NCI-H748 (cell line): ENCODE measurements around the gene ACAA1.
"Not testable (repeated sequence)": the region's sequence is repeated elsewhere in the genome, so short reads cannot be mapped to it uniquely, and the experiment has no call there.

Experiments used
- DNase-seq: peaks from one replicate; lab custom pipeline; 2025; ENCODE audit not compliant: unreplicated experiment; lab: John Stamatoyannopoulos, UW

Gene ACAA1

GRCh38 chr3:38136777-38137614 lies at the start of gene ACAA1:
Gene ACAA1, minus strand, starts transcription at chr3:38137127. Its CDS starts 92 bp downstream, at chr3:38137035.
- peak; percentile 97 for DNase-seq

GRCh38 chr3:38177181-38177580 lies 40.3 kb upstream of the ACAA1 start:
- no peak for DNase-seq

- DNase-seq, result no peak
Measured at GRCh38 chr3:38173834-38174418, 37.0 kb upstream of the ACAA1 start.

GRCh38 chr3:38171622-38172021 lies 34.7 kb upstream of the ACAA1 start:
- DNase-seq, result no peak

DNA sequence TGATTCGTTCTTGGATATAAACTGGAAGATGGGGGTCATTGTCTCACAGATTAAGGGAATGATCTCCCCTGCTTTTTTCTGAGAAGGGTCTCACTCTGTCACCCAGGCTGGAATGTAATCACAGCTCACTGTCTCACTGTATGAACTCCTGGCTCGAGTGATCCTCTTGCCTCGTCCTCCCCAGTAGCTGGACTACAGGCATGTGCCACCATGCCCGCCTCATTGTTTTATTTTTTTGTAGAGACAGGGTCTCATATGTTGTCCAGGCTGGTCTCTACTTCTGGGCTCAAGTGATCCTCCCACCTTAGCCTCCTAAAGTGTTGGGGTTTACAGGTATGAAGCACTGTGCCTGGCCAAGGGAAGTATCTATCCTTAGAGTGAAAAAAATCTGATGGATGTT lies 33.8 kb upstream of the ACAA1 start:
- DNase-seq, result no peak

- DNase-seq, result no peak
Measured at GRCh38 chr3:38169027-38169317, 32.0 kb upstream of the ACAA1 start.

GRCh38 chr3:38168151-38169026 lies 31.5 kb upstream of the ACAA1 start:
- no peak for DNase-seq

GRCh38 chr3:38167591-38167990 lies 30.7 kb upstream of the ACAA1 start:
- no peak for DNase-seq

GRCh38 chr3:38165722-38166387 lies 28.9 kb upstream of the ACAA1 start:
- DNase-seq, result peak; percentile 60

GRCh38 chr3:38164952-38165721 lies 28.2 kb upstream of the ACAA1 start, which contains the start of gene OXSR1:
Gene OXSR1, plus strand, starts transcription at chr3:38165537. Its CDS starts 340 bp downstream, at chr3:38165877.
- peak; percentile 99 for DNase-seq

GRCh38 chr3:38164643-38164951 lies 27.7 kb upstream of the ACAA1 start:
- DNase-seq, result no peak

DNA sequence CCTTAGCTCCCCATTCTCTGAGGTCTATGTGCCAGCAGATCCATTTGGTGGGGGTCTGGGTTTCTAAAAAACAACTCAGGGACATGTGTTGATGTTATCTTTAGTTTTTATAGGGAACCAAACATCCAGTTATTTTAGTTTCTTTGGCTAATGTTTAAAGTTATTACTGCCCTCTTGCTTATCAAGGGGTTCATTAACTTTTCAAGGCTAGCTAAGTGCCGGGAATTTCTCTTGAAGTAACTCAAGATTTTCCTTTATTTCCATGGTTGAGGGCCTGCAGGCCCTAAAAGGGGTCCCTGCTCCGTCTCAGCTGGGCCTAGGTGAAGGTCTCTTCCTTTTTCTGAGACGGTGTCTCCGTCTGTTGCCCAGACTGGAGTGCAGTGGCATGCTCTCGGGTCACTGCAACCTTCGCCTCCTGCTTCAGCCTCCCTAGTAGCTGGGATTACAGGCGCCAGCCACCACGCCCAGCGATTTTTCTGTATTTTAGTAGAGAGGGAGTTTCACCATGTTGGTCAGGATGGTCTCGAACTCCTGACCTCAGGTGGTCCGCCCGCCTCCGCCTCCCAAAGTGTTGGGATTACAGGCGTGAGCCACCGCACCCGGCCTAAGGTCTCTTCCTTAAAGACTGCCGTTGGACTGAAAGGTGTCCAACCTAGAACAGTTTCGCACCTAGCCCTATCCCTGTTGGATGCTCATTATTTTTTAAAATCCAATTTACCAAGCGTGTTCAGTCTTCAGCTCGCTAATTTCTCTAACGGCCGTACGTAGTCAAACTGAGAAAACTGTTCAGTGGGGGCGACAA lies 27.1 kb upstream of the ACAA1 start:
- no peak for DNase-seq

DNA sequence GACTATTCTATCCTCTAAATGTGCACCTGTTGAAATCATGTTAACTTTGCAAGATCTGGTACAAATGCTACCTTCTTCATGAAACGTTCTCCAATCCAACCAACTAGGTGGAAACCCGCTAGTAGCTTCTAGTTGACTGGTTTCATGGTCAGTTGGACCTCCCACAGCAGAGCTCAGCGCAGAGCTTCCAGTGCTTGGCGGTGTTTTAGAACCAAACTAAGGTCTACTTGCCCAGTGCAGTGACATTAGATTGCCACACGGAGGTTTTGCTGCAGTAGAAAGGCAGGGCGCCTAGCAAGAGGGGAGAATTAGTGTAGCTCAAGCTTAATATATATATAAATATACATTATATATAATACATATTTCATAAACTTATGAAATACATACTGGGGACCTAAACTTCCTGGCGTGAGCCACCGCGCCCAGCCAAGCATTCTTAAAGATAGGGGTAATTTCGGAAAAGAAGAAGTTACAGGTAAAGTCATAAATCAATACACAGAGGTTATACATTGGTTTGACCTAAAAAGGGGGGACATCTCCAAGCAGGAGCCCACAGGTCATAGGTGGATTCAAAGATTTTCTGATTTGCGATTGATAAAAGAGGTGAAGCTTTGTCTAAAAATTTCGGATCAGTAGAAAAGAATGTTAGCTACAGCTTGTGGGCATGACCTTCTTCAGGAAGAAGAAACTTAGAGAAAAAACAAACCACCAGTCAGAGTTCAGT lies 26.4 kb upstream of the ACAA1 start:
- DNase-seq, result no peak

DNA sequence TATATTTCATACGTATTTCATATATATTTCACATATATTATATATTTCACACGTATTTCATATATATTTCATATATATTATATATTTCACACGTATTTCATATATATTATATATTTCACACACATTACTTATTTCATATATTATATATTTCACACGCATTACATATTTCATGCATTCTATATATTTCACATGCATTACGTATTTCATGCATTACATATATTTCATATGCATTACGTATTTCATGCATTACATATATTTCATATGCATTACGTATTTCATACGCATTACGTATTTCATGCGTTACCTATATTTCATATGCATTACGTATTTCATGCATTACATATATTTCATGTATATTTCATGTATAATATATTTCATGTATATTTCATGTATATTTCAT lies 23.8 kb upstream of the ACAA1 start:
- not testable (repeated sequence) for DNase-seq

DNA sequence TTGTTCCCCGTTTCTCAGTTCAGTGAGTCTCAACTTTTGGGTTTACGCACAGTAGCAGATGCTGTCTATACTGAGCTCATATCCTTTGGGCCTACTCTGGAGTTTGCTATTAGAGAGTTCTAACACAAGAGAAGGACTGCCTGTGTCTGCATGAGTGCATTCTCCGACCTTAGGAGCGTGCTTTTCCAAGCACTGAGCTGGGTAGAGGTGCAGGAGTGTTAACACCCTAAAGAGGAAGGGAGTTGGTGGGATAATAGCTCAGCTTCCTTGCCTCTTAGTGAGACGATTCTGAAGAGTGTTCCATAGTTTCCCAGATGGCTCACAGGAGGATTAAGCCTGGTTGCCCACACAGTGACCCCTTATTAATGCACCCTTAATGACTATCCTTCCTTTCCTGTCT lies 21.5 kb upstream of the ACAA1 start:
- DNase-seq, result no peak

DNA sequence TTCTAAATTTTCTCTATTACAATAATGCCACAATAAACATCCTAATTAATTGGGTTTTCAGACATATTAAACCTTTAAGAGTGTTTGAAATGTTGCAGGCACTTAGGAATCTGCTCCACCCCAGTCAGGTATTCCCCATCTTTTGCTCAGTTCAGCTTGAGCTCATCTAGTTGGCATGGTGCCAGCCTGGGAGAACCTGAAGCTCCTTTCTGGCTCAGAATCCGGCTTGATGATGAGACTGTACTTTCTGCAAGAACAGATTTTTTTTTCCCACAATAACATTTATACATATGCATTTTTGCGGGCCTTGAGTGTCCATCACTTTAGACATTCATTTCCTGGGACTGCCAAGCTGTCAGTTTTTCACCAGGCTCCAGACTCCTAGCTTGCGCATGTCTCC lies 20.7 kb upstream of the ACAA1 start:
- DNase-seq, result peak; percentile 17

DNA sequence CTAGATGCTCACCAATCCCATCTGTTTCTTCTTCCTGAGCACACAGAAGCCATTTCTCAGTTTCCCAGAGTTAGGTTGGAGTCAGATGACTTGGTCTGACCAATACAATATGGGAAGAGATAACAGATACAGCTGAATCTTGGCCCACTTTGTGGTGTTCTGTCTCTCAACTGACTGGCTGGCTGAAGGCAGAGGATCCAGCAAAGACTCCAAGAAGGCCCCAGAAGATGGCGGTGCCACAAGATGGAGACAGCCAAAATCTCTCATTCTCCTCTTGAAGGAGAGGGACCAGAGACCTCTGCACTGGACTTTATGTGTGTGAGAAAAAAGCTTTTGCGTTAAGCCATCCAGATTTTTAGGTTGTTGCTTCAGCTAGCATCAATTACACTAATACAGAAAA lies 20.2 kb upstream of the ACAA1 start:
- DNase-seq, result no peak

- no peak for DNase-seq
Measured at GRCh38 chr3:38155825-38156224, 18.9 kb upstream of the ACAA1 start.

DNA sequence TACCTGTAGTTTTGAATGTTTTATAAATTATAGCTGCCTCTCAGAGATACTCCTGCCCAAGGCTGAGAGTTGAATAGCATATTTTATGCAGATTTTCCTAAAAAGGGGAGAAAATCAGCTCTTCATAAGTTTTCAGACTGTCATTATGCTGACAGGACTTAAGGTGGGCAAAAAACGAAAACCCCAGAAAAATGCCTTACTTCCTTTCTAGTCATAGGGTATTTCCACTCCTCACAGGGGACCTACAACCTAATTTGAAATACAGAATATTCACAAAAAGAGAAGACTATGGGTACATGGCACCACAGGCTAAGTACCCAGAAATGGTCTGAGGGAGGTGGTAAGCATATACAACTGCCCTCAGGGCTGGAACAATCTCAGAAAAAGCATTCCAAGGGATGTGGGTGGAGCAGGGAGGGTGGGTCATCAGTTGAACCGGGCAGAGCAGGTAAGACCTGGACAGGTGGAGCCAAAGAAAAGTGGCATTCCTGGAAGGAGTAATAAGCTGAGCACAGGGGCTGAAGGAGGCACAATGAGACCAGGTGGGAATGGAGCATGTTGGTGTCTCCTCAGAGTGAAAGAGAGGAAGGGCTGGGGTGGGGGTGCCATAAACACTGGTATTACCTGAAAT lies 17.8 kb upstream of the ACAA1 start:
- DNase-seq, result no peak
